Activated CD8-positive, alpha-beta memory T cell treated with anti-CD3 and anti-CD28 coated beads for 24 hours (primary cell): ENCODE measurements around the gene SPPL3.

Experiments used
- DNase-seq: peaks from one replicate; pipeline ENCODE4 v3.0.0-alpha.2; 2020

Gene SPPL3

GRCh38 chr12:120767071-120768024 is 136.8 kb downstream of the SPPL3 start:
- no peak for DNase-seq

DNA sequence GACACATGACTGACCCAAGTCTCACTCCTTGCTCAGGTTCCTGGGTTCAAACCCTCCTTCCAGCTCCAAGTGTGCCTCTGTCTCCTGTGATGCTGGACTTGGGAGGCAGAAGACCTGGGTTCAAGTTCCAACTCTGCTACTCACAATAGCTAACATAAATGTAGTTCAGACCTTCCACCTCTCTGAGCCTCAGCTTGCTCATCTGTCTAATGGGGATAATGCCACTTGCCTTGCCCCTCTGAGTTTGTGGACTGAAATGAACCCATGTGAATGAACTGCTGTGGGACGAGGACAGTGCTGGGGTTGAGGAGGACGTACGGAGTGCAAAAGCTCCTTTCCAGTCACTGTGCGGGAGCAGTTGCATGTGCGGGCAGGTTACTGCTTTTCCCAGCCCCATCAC is 137.6 kb downstream of the SPPL3 start:
- DNase-seq: no peak

DNA sequence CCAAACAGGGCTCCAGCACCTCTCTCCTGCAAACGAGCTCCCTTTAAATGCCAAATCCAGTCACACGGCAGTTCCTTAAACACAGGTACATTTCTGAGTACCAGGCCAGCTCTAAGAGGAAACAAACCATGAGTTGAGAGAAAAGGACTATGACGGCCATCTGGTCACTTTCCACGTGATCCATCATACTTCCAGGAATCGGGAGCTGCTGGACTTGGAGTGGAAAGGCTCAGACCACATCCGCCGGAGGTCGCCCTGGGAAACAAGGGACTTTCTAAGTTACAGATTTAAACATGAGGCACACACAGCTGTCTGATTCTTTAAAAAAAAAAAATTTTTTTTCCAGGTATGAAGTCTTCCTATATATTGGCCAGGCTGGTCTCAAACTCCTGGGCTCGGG is 139.3 kb downstream of the SPPL3 start:
- no peak for DNase-seq

DNA sequence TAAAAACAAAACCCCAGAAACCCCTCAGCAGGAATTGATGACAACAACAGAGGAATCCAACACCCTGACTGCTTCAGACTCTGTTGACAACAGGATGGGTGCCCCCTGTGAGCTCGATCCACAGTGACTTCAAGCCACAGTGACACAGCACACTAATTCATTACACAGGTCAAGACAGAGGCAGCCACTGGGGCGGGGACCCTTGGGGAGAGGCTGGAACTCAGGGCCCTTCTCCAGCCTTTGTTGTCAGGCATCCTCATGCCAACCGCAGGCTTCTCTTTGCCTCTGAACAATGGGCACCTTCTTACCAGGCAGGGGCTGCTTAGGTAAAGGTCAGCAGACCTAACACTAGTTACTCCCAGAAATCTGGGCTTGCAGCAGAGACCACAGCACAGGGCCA is 140.9 kb downstream of the SPPL3 start:
- no peak for DNase-seq

- no peak for DNase-seq
These were observed 142.1 kb downstream of the SPPL3 start for GRCh38 chr12:120762086-120762485.

- DNase-seq: no peak
These were observed 142.6 kb downstream of the SPPL3 start for GRCh38 chr12:120761519-120761934.

DNA sequence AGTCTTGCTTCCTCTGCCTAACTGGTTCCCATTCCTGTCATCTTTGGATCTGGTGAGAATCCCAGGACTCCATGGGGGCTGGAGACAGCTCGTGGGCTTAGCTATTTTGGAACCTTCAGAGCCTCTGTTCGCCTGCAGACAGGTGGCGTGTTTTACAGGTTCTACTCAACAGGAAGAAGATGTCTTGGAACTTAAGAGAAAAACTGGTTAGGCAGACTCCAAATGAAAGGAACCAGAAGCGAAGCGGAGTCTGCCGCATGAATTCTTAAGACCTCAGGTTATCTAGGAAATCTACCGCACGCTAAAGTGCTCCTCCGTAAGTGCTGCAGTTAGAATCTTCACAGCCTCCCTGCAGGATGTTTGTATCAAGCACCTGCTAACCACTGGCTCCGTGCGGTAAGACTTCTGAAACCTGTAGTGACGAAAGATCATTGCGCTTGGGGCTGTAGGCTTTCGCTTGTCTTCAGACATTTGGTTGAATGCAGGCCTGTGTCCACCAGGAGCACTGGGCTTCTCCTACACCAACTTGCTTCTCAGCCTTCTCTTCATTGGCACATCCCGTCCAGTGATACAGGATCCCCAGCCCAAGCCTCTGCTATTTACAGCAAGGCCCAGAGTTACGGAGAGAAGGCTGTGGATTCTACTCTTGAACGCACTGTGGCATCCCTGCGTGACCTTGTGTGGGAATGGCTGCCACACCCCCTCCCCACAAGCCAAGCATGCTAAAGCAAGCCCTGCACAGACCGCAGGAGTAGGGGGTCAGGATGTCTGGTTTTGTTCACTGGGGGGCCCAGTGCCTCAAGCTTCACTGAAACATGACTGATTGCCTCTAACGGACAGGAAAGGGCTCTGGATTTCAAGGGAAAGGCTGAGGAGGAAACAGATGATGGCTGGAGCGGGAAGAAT is 143.6 kb downstream of the SPPL3 start:
- DNase-seq: no peak

DNA sequence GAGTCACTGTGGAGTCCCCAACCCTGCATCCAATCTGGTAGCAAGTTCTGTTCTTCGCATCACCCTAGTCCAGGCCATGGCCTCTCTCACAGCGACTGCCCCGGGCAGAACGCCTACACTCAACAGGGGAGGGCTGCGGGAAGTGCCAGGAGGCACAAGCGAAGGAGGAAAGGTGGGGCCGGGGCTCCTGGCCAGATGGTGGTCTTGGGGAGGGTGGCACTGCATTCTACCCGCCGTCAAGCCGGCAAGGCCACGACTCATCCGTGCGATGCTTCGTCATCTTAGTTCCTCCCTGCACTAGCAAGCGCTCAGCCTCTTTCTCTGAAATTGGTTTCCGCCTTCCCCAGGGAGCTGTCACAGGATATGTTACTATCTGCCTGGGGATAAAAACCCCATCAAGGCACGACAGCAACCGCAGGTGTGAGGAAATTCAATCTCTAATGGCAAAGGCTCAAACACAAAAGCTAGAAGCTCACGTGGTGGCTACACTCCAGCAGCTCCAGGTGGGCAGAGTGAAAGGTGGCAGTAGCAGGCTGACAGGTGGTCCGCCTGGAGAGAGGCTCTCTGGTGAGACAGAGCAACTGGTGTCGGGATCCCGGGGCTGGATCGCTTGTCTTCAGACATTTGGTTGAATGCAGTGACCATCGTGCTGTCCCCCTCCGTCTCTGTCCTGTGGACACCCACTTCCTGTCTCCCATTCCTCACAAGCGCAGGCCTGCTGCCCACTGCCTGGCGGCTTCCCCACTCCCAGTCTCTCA is 144.4 kb downstream of the SPPL3 start:
- DNase-seq: no peak

- DNase-seq: no peak
These were observed 145.2 kb downstream of the SPPL3 start for GRCh38 chr12:120758798-120759590.

- no peak for DNase-seq
These were observed 146.2 kb downstream of the SPPL3 start for GRCh38 chr12:120757949-120758348.

DNA sequence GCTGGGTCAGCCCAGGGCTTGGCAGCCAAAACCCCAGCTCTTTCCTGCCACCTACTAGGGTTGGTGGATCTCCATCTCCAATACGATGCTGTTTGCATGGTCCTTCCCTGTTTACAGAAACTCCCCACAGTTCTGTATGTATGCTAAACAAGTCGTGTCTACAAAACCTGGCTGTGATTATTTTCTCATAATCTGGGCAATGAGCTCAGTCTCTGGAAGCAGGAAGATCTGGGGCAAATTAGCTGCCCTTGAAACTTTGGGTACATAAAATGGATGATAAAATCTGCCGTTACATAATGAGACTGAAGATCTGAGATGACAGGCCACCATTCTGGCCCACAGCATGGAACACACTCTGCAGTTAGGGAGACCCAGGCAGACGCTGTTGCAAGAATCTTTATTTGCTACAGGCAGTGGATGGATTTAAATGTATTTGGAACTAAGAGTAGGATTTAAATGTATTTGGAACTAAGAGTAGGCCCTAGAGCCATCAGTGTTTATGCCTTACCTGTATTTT is 146.9 kb downstream of the SPPL3 start:
- DNase-seq: no peak

GRCh38 chr12:120755269-120755668 is 148.9 kb downstream of the SPPL3 start:
- no peak for DNase-seq

GRCh38 chr12:120754792-120755191 is 149.4 kb downstream of the SPPL3 start:
- DNase-seq: no peak

- no peak for DNase-seq
These were observed 152.8 kb downstream of the SPPL3 start for GRCh38 chr12:120751389-120751788.

GRCh38 chr12:120750806-120751205 is 153.4 kb downstream of the SPPL3 start:
- DNase-seq: no peak

GRCh38 chr12:120749256-120749655 is 154.9 kb downstream of the SPPL3 start:
- DNase-seq: no peak

DNA sequence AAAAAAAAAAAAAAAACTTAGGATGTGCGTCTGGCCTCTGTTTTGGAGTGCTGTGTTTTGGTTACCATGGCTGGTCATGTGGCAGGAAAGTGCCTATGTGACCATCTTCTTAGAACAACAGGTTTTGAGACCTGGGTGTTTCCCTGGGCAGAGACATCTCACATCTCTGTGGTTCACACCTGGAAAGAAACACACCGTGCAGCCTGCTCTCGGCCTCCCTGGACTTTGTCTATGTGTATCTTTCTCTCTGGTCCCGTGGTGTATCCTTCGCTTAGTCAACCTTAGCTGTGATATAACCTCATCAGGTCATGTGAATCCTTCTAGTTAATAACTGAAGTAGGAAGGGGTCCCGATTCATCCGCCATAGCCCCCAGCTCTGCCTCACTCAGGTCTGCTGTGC is 155.9 kb downstream of the SPPL3 start:
- no peak for DNase-seq

- no peak for DNase-seq
These were observed 159.2 kb downstream of the SPPL3 start for GRCh38 chr12:120744922-120745493.

- DNase-seq: no peak
These were observed 162.4 kb downstream of the SPPL3 start for GRCh38 chr12:120741476-120742421.

- DNase-seq: no peak
These were observed 163.3 kb downstream of the SPPL3 start for GRCh38 chr12:120740871-120741270.
